Body of pancreas (tissue), 4 donors: ENCODE results near the gene LGI1.

Experiments used
- CTCF ChIP-seq, 7 experiments: fragments of 450-650 bp in 4 of 7; fragments of 200-600 bp in 3 of 7; sonication (generic) in 3 of 7; IDR thresholded peaks; one replicate each; pipeline ENCODE4 v1.5.1; 2016 to 2019; ENCODE audit warnings: antibody characterized with exemption in 7 of 7
- POLR2A ChIP-seq, 3 donors: fragments of 450-650 bp; IDR thresholded peaks; one replicate each; pipeline ENCODE4 v1.6.1; 2016; ENCODE audit warnings: antibody characterized with exemption in 3 of 3, mild to moderate bottlenecking in 2 of 3

GRCh38 chr10:93766918-93767317 is 9.2 kb downstream of the LGI1 start:
- TF ChIP-seq POLR2A (IDR thresholded peaks at IDR 0.05) (no peak), CTCF (IDR thresholded peaks at IDR 0.05) (no peak)
